ENCODE results near the gene HAUS6. TPM values are rescaled to one million over a fixed set of nuclear protein-coding genes. Genes with fewer than 3 reads are reported as not detected.
A peak's percentile ranks its signal among the peaks of the same experiment; 100 is the strongest.
"Not testable (repeated sequence)": the region's sequence is repeated elsewhere in the genome, so short reads cannot be mapped to it uniquely, and the experiment has no call there.

Gene HAUS6
- 16.7 and 17.0 TPM in 2 replicates for total RNA-seq (2014; rRNA removed; shearing (Covaris generic); ENCODE audit: low replicate concordance)

- in situ Hi-C loops (cut with HindIII; ENCODE audit: low pct_unique_long_range_greater_than_20kb, low sequenced_read_pairs): no loop called here
- peak; percentile 93 for DNase-seq (ENCODE audit: low read depth)
These were observed at the start of gene HAUS6 for GRCh38 chr9:19102631-19103345. Gene HAUS6, minus strand, starts transcription at chr9:19102904. Its CDS starts 253 bp downstream, at chr9:19102651.

DNA sequence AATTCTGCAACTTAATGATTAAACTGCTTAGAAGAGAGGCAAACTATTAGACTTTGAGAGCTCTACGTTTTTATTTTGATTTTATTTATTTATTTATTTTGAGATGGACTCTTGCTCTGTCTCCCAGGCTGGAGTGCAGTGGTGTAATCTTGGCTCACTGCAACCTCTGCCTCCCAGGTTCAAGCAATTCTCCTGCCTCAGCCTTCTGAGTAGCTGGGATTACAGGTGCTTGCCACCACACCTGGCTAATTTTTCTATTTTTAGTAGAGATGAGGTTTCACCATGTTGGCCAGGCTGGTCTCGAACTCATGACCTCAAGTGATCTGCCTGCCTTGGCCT is 49.4 kb upstream of the HAUS6 start:
- DNase-seq (ENCODE audit: low read depth); in situ Hi-C loops (cut with HindIII; ENCODE audit: low pct_unique_long_range_greater_than_20kb, low sequenced_read_pairs): not testable (repeated sequence)

GRCh38 chr9:19151425-19152159 is 48.9 kb upstream of the HAUS6 start:
- peak; percentile 21 for DNase-seq (ENCODE audit: low read depth)
- in situ Hi-C loops (cut with HindIII; ENCODE audit: low pct_unique_long_range_greater_than_20kb, low sequenced_read_pairs): no loop called here

GRCh38 chr9:19149230-19149629 is 46.5 kb upstream of the HAUS6 start:
- DNase-seq (ENCODE audit: low read depth): no peak

DNA sequence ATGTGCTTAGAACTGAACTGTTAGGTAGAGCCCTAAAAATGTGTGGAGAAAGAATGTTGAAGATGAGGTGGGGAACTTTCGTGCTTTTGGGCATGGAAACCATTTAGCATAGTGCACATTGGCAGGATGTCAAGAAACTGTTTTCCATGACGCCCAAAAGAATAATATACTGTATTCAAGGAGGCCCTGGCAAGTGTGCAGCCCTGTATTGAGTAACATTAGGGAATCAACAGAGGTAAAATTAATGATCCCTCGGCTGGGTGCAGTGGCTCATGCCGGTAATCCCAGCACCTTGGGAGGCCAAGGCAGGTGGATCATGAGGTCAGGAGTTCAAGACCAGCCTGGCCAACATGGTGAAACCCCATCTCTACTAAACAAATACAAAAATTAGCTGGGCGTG is 45.5 kb upstream of the HAUS6 start:
- in situ Hi-C loops (cut with HindIII; ENCODE audit: low pct_unique_long_range_greater_than_20kb, low sequenced_read_pairs): no loop called here
- no peak for DNase-seq (ENCODE audit: low read depth)

More at GRCh38 chr9:19149230-19149629, 46.5 kb upstream of the HAUS6 start:
- in situ Hi-C loops (cut with HindIII; ENCODE audit: low pct_unique_long_range_greater_than_20kb, low sequenced_read_pairs): no loop called here

DNA sequence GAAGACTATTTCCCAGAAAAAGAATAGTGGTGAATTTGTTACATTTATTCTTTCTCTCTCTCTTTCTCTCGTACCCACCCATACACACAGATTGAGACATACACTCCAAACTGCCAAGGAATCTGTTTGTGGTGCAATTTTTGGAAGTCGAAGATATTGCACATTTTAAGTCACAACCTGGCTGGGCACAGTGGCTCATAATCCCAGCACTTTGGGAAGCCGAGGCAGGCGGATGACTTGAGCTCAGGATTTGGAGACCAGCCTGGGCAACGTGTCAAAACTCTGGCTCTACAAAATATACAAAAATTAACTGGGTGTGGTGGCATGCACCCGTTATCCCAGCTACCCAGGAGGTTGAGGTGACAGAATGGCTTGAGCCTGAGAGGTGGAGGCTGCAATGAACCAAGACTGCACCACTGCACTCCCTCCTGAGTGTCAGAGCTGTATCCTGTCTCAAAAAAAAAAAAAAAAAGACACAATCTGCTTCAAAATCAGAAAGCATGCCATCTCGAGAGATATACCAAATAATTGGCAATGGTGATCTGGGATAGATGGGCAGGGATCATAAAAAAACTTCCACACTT is 43.8 kb upstream of the HAUS6 start:
- DNase-seq (ENCODE audit: low read depth): no peak
- in situ Hi-C loops (cut with HindIII; ENCODE audit: low pct_unique_long_range_greater_than_20kb, low sequenced_read_pairs): no loop called here

DNA sequence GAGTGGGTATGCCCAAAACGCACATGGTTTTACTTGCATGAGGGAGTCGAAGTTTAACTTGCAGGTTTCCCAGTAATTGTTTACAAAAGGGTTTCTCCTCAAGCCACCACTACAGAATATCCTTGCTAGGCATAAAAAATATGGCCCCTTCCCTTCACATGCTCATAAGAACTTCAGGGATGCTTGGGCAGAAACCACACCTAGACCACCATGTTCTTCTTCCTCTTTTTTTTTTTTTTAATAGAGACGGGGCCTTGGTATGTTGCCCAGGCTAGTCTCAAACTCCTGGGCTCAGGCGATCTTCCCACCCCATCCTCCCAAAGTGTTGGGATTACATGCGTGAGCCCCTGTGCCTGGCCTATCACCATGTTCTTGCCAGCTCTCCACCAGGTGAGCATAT is 43.2 kb upstream of the HAUS6 start:
- in situ Hi-C loops (cut with HindIII; ENCODE audit: low pct_unique_long_range_greater_than_20kb, low sequenced_read_pairs): no loop called here
- no peak for DNase-seq (ENCODE audit: low read depth)

- in situ Hi-C loops (cut with HindIII; ENCODE audit: low pct_unique_long_range_greater_than_20kb, low sequenced_read_pairs): no loop called here
- no peak for DNase-seq (ENCODE audit: low read depth)
These were observed 37.6 kb upstream of the HAUS6 start for GRCh38 chr9:19140259-19140658.

GRCh38 chr9:19138084-19138483 is 35.4 kb upstream of the HAUS6 start:
- in situ Hi-C loops (cut with HindIII; ENCODE audit: low pct_unique_long_range_greater_than_20kb, low sequenced_read_pairs): no loop called here
- peak; percentile 64 for DNase-seq (ENCODE audit: low read depth)

GRCh38 chr9:19137282-19137681 is 34.6 kb upstream of the HAUS6 start:
- DNase-seq (ENCODE audit: low read depth): peak; percentile 71
- in situ Hi-C loops (cut with HindIII; ENCODE audit: low pct_unique_long_range_greater_than_20kb, low sequenced_read_pairs): no loop called here

GRCh38 chr9:19136129-19136528 is 33.4 kb upstream of the HAUS6 start:
- DNase-seq (ENCODE audit: low read depth): no peak
- in situ Hi-C loops (cut with HindIII; ENCODE audit: low pct_unique_long_range_greater_than_20kb, low sequenced_read_pairs): no loop called here

DNA sequence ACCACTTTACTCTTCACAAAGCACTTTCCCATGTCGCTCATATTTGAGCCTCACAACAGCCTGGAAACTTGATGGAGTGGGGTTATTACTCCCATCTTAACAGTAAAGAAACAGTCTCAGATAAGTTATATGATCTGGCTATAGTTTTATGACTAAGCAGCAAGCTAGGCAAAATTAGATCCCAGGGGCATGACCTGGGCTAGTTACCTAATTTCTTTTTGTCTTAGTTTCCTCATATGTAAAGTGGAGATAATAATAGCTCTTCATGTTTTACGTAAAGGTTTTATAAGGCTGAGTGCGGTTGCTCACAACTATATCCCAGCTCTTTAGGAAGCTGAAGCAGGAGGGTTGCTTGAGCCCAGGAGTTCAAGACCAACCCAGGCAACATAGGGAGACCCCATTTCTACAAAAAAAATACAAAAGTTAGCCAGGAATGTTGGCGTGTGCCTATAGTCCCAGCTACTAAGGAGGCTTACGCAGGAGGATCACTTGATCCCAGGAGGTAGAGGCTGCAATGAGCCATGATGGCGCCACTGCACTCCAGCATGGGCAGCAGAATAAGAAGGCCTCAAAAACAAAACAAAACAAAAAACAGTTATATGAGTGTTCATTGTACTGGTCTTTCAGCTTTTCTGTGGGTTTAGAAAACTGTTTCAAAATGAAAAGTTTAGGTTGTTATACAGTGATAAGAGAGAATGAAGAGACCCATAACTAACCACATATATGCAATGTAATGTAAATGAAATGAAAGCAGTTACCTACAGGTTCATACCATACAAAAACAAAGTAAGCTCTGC is 31.0 kb upstream of the HAUS6 start:
- in situ Hi-C loops (cut with HindIII; ENCODE audit: low pct_unique_long_range_greater_than_20kb, low sequenced_read_pairs): no loop called here
- no peak for DNase-seq (ENCODE audit: low read depth)

DNA sequence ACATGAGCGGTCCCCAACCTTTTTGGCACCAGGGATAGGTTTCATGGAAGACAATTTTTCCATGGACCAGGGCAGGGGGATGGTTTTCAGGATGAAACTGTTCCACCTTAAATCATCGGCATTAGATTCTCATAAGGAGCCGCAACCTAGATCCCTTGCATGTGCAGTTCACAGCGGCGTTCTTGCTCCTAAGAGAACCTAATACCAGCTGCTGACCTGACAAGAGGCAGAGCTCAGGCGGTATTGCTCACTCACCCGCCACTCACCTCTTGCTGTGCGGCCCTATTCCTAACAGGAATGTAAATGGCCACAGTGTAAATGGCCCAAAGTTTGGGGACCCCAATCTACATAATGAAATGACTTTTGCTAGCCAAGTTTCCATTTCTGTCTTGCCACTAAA is 27.7 kb upstream of the HAUS6 start:
- no peak for DNase-seq (ENCODE audit: low read depth)
- in situ Hi-C loops (cut with HindIII; ENCODE audit: low pct_unique_long_range_greater_than_20kb, low sequenced_read_pairs): no loop called here

GRCh38 chr9:19127871-19128500 is 25.3 kb upstream of the HAUS6 start:
- no peak for DNase-seq (ENCODE audit: low read depth)
- in situ Hi-C loops (cut with HindIII; ENCODE audit: low pct_unique_long_range_greater_than_20kb, low sequenced_read_pairs): no loop called here

GRCh38 chr9:19124430-19124793 is 21.7 kb upstream of the HAUS6 start:
- DNase-seq (ENCODE audit: low read depth): no peak
- in situ Hi-C loops (cut with HindIII; ENCODE audit: low pct_unique_long_range_greater_than_20kb, low sequenced_read_pairs): no loop called here

GRCh38 chr9:19122490-19123042 is 19.9 kb upstream of the HAUS6 start:
- in situ Hi-C loops (cut with HindIII; ENCODE audit: low pct_unique_long_range_greater_than_20kb, low sequenced_read_pairs): no loop called here
- DNase-seq (ENCODE audit: low read depth): no peak

DNA sequence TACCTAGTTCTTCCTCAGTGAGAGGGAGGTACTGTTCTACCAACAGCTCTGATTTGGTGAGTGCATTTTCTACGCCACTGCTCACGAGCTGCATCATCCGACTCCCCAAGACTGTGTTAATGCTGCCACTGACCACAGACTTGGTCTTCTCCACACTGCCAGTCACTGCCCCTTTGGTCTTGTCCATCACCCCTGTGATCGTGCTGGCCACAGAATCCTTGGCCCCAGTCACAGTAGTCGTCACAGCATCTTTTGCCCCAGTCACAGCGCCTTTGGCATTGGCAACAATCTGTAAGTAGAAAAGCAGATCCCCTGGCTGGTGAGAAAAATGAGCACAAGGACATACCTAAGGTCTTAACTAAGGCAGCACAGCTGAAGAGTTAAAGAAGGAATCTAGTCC is 18.2 kb upstream of the HAUS6 start:
- no peak for DNase-seq (ENCODE audit: low read depth)
- in situ Hi-C loops (cut with HindIII; ENCODE audit: low pct_unique_long_range_greater_than_20kb, low sequenced_read_pairs): no loop called here

GRCh38 chr9:19119801-19120440 is 17.2 kb upstream of the HAUS6 start:
- no peak for DNase-seq (ENCODE audit: low read depth)
- in situ Hi-C loops (cut with HindIII; ENCODE audit: low pct_unique_long_range_greater_than_20kb, low sequenced_read_pairs): no loop called here
